Kidney (tissue), 14 donors: ENCODE results near the gene FAHD2A. TPM values are rescaled to one million over a fixed set of nuclear protein-coding genes. Genes with fewer than 3 reads are reported as not detected.
A peak's percentile ranks its signal among the peaks of the same experiment; 100 is the strongest.
"Not testable (repeated sequence)": the region's sequence is repeated elsewhere in the genome, so short reads cannot be mapped to it uniquely, and the experiment has no call there.

Experiments used
- DNase-seq, 5 donors: peaks; one replicate each; pipeline ENCODE4 v3.0.0-alpha.2; 2013 to 2020
- FAIRE-seq: peaks from 2 replicates; lab custom pipeline; 2012; peaks lifted over from hg19 to GRCh38; lab: Jason Lieb, UNC
- H3K27ac ChIP-seq, 2 donors: one replicate each; pipeline ENCODE4 v1.7.0; 2013; ENCODE audit warnings: low read depth in 2 of 2, low read length in 2 of 2, inconsistent platforms in 1 of 2
- H3K27me3 ChIP-seq: one replicate; pipeline ENCODE4 v1.7.1; 2013; ENCODE audit warnings: low read length, inconsistent platforms; ENCODE audit not compliant: control insufficient read depth, insufficient read depth
- H3K36me3 ChIP-seq, 3 donors: one replicate each; pipeline versions ENCODE4 v1.7.0 to v1.7.1; 2013; ENCODE audit warnings: low read length in 3 of 3, control low read depth in 1 of 3, inconsistent platforms in 1 of 3; ENCODE audit not compliant: insufficient read depth in 3 of 3, control insufficient read depth in 2 of 3
- H3K4me1 ChIP-seq, 3 donors: one replicate each; pipeline versions ENCODE4 v1.7.0 to v1.7.1; 2013; ENCODE audit warnings: low read length in 3 of 3, inconsistent platforms in 1 of 3, low read depth in 1 of 3; ENCODE audit not compliant: control insufficient read depth in 2 of 3, insufficient read depth in 2 of 3
- H3K4me3 ChIP-seq, 3 donors: one replicate each; pipeline versions ENCODE4 v1.7.0 to v1.8.1; 2013; ENCODE audit warnings: low read length in 3 of 3, control low read depth in 1 of 3, inconsistent platforms in 1 of 3
- H3K9ac ChIP-seq, 3 donors: one replicate each; pipeline versions ENCODE4 v1.7.0 to v1.7.1; 2013; ENCODE audit warnings: low read length in 3 of 3, control low read depth in 1 of 3, inconsistent platforms in 1 of 3
- H3K9me3 ChIP-seq, 3 donors: one replicate each; pipeline versions ENCODE4 v1.7.0 to v1.7.1; 2013; ENCODE audit warnings: low read length in 3 of 3, control low read depth in 1 of 3, inconsistent platforms in 1 of 3; ENCODE audit not compliant: control insufficient read depth in 2 of 3, insufficient read depth in 1 of 3
- intact Hi-C: fragments of 100-400 bp; cut with DNase I; formaldehyde crosslinking; loops from one replicate; pipeline ENCODE4 v1.11.1; 2022
- polyA plus RNA-seq: library from polyadenylated mRNA; stranded (reverse); fragments of 350-450 nt; fragmentation: Illumina TruSeq; extraction: RNeasy Lipid Tissue Mini Kit (QIAGEN cat#74804); gene quantifications from one replicate; pipeline ENCODE4 v1.2.3, GENCODE V29; 2014; ENCODE audit warnings: low read depth, low replicate concordance; ENCODE audit not compliant: insufficient read depth
- total RNA-seq: library from RNA; stranded (reverse); fragmentation: NEBNext Ultra II Directional; extraction: Animal tissue kit (Norgen Biotek cat#: 25700); gene quantifications from one replicate; pipeline ENCODE4 v1.2.1, GENCODE V29; 2021
- TF ChIP-seq, protein P1 (sequence below): IDR thresholded peaks from 3 replicates; pipeline ENCODE4 v1.5.1; 2012; ENCODE audit warnings: mild to moderate bottlenecking, moderate library complexity, borderline replicate concordance; ENCODE audit not compliant: insufficient read depth; ENCODE audit errors: extremely low read depth
- donor health status: control.
- donor health status: control.
- donor health status: control.
- donor health status: control.
- donor health status: control.
- donor health status: DM: yes; HTN: yes; CAD: no.
- donor health status: Normal renal cell carcinoma (clear cell type).

The FAHD2A gene
- total and polyA plus RNA-seq, 2 donors from 2014 or later, result 24.9 to 64.9 TPM

- Histone ChIP-seq H3K27ac (no peak overlapping the region), H3K4me3 (no peak overlapping the region), H3K27me3 (no peaks in the 10 kb centered on the region), H3K36me3 (no peaks in the 10 kb centered on the region), H3K9ac (no peak overlapping the region), H3K9me3 (no peaks in the 10 kb centered on the region), H3K4me1 (no peaks in the 10 kb centered on the region)
- TF ChIP-seq, protein P1, sequence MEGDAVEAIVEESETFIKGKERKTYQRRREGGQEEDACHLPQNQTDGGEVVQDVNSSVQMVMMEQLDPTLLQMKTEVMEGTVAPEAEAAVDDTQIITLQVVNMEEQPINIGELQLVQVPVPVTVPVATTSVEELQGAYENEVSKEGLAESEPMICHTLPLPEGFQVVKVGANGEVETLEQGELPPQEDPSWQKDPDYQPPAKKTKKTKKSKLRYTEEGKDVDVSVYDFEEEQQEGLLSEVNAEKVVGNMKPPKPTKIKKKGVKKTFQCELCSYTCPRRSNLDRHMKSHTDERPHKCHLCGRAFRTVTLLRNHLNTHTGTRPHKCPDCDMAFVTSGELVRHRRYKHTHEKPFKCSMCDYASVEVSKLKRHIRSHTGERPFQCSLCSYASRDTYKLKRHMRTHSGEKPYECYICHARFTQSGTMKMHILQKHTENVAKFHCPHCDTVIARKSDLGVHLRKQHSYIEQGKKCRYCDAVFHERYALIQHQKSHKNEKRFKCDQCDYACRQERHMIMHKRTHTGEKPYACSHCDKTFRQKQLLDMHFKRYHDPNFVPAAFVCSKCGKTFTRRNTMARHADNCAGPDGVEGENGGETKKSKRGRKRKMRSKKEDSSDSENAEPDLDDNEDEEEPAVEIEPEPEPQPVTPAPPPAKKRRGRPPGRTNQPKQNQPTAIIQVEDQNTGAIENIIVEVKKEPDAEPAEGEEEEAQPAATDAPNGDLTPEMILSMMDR, result no peak
- no peak for FAIRE-seq
- intact Hi-C loops, result no loop called here
- peak in 2 of 5 donors; percentile 25 to 46 for DNase-seq
Measured at GRCh38 chr2:95353613-95354468, 48.7 kb upstream of the FAHD2A start.

DNA sequence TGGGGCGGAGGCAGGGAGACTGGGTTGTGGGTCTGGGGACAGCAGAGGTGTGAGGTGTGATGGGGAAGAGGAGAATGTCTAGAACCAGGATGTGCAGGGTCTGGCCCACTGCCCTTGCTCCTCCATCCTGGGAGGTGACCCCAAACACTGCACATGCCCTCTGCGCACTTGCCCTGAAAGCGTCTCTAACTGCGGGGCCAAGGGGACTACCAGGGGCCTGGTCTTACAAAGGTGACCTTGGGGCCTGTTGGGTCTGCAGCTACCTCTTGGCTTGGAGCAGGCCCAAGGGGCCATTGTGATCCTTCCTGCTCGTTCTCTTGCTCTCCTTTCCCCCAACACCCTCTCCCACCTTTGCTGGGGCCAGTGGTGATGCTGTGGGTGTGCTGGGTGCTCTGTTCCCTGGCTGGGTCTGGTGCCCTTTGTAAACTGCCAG is 48.0 kb upstream of the FAHD2A start:
- TF ChIP-seq, protein P1, result no peak
- H3K4me1 ChIP-seq, result no peaks in the 10 kb centered on the region
- no peak overlapping the region for H3K4me3 ChIP-seq
- FAIRE-seq, result no peak
- H3K36me3 ChIP-seq, result no peaks in the 10 kb centered on the region
- H3K27ac ChIP-seq, result no peak overlapping the region
- H3K9ac ChIP-seq, result no peak overlapping the region
- intact Hi-C loops, result no loop called here
- H3K27me3 ChIP-seq, result no peaks in the 10 kb centered on the region
- peak in 2 of 5 donors; percentile 19 to 55 for DNase-seq
- no peaks in the 10 kb centered on the region for H3K9me3 ChIP-seq

GRCh38 chr2:95354925-95355324 is 47.6 kb upstream of the FAHD2A start:
- Histone ChIP-seq H3K36me3 (no peaks in the 10 kb centered on the region), H3K9ac (no peak overlapping the region), H3K4me3 (no peak overlapping the region), H3K4me1 (no peaks in the 10 kb centered on the region), H3K9me3 (no peaks in the 10 kb centered on the region), H3K27ac (no peak overlapping the region), H3K27me3 (no peaks in the 10 kb centered on the region)
- intact Hi-C loops, result no loop called here
- DNase-seq, result peak in 1 of 5 donors; percentile 64
- FAIRE-seq, result no peak
- TF ChIP-seq, protein P1, result no peak

DNA sequence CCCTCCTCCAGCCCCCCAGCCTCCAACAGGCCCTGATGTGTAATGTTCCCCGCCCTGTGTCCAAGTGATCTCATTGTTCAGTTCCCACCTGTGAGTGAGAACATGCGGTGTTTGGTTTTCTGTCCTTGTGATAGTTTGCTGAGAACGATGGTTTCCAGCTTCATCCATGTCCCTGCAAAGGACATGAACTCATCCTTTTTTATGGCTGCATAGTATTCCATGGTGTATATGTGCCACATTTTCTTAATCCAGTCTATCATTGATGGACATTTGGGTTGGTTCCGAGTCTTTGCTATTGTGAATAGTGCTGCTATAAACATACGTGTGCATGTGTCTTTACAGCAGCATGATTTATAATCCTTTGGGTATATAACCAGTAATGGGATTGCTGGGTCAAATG is 47.0 kb upstream of the FAHD2A start:
- H3K9me3 ChIP-seq, H3K9ac ChIP-seq, H3K36me3 ChIP-seq, H3K27me3 ChIP-seq, intact Hi-C loops, DNase-seq, H3K4me1 ChIP-seq, H3K27ac ChIP-seq, H3K4me3 ChIP-seq, FAIRE-seq: not testable (repeated sequence)
